Umbilical cord (tissue), 2 donors: ENCODE data around the gene FOXD1. TPM values are rescaled to one million over a fixed set of nuclear protein-coding genes. Genes with fewer than 3 reads are reported as not detected.

Source experiments
- DNase-seq: peaks from one replicate; pipeline ENCODE4 v3.0.0-alpha.2; 2015; ENCODE audit warnings: low spot score
- total RNA-seq: library from RNA; depleted of rRNA; stranded (reverse); fragments of >200 nt; gene quantifications from one replicate; pipeline ENCODE4 v1.2.3, GENCODE V29; 2014; ENCODE audit warnings: low replicate concordance; ENCODE audit not compliant: insufficient read depth

FOXD1 gene
- total RNA-seq, 1 donor from 2014 or later, result 0.96 TPM

DNA sequence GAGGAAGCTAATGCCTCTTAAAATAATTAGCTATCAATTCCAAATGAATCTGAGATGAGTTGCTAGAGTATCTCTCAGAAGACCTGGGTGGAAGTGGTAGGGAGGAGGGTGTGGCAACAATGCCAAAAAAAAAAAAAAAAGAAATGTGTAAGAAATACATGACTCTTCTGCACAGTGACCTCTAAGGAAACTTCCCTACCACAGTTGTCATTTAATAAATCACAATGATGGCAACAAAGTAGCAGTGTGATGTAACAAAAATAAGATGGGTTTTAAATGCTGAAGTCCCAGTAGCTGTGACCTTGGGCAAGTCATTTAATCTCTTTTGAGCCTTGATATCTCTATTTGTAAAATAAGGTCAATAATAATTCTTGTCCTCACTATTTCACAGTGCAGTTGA lies 7.2 kb downstream of the FOXD1 start:
- DNase-seq, result no peak

DNA sequence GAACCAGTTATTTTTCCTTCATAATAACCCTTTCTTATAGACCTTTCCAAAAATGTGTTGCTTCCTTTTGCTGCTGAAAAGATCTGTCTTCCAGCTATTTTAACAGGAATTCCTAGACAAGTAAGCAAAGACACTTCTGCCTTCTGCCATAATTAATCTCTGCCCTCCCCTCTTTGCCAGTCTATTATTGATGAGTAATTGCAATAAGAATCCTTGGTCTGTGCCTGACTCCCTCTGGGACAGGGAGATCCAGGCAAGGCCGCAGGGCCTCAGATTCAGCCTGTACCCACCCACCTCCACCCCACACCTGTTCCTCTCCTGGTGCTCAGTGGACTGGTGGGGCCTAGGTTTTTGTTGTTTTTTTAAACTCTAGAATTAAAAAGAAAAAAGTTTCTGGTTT lies 8.3 kb downstream of the FOXD1 start:
- DNase-seq, result no peak

DNA sequence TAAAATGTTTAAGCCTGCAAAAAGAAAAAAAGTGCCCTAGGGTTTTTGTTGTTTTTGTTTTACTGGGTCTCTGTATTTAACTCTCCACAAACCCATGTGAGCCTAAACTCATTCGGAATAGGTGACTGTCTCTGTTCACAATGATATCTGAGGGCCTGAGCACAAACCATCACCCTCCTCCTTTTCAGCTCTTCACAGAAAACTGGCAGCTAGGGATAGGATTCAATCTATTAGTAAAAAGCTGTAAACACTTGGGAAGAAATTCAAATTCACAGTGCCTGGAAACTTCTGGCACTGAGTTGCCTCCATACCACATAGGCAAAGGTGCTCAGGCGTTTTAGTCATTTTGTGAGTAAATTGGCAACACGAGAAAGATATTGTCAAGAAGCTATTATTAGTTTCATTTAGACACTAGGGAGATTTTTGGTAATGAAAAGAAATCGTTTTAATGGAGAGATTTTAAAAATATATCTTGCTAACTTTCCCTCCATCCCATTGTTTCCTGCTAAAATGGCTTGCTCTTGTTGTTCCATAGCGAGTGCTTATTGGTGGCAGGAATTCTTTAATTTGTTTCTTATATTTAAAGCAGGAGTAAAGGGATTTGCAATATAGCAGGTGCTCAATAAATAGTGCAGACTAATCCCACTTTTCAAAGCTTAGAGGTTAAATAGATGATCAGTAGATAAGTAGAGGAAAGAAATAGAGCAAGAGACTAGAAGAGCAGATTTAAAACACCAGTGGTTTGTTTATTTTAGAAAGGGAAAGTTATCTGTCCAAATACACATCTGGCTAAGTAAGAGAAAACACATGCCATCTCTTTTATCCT lies 9.7 kb downstream of the FOXD1 start:
- no peak for DNase-seq

DNA sequence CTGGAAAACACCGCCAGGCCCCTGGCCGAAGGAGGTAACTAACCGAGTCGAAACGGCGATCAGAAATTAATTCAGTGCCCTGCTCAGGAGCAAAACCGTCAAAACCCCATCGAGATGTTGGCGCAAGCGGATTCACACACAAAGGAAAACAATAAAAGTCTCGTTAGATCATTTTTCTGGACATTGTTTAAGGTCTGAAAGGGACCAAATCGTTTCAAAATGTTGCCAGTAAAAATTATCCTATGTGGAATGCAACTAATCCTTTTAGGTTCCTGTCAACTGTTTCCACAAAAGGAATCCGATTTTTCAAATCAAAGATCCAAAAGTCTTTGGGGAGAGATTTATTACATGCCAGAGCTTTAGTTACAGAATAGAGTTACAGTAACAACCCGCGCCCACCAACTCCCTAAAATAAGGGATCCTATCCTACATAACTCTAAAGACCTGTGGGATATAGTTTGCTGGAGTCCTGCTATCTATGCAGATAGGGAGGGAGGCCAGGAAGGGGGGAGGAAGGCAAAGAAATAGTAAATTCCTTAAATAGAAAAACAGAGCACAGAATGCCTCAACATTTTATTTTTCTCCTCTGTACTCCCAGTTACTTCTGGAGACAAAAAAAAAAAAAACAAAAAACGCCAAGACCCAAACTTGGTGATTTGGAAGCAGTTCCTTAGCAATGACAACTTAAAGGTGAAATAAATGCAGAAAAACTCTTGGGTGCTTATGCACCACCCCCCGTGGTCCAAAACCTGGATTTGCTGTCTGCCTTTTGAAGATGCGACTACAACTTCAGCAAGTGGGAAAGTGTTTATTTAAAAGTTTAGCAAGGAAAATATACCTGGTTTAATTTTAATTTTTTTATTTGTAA lies 10.6 kb downstream of the FOXD1 start:
- no peak for DNase-seq

DNA sequence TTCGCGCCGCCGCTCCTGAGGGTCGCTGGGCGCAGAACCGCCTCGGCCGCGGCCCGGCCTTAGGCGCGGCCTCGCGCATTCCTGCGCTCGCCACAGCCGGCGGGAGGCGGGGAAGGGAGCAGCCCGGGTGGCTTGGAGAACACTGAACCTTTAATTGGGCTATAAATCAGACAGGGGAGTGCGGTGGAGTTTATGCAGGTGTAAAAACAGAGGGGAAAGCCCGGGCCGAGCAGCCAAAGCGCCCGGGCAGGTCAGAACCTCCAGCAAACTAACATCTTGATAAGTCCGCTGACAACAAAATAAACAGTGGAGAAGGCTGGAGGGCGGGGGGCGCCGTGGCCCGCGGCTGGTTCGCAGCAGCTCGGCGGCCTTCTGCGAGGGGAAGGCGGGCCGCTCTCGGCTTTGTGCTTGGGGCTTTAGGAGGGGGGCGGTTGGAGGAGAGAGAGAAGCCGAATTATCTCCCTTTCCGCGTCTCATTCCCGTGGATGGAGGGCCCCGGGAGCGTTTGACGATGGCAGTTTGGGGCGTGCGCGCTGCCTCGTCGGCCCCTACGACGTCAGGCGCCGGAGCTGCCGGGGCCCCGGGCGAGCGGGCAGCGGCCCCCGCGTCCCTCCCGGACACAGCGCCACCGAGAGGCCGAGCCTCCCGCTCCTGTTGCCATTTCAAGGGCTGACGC lies 11.3 kb downstream of the FOXD1 start:
- DNase-seq, result no peak

DNA sequence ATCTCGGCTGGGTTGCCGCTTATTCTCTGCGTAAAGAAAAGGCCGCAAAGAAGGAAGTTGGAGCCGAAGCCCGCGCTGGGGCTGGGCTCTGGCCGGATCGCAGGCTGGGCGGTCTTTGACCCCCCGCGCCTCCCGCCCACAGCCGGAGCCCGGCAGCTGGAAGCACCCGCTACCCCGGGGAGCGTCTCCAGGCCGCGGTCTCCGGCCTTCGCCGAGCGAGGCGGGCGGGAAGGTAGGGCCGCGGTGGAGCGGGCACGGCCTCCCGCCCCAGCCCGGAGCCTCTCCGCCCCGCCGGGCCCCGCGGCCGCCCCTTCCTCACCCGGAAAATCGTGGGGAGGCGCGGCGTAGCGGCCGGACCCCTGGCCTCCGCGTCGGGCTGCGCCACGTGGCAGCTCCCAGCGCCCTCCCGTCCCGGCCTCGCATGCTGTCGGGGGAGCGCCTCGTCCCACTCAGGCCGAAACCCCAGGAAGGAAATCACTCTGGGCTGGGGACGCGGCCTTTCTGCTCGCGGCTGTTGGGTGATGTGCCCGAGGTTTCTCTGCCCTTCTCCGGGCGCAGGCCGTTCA lies 12.0 kb downstream of the FOXD1 start:
- no peak for DNase-seq

DNA sequence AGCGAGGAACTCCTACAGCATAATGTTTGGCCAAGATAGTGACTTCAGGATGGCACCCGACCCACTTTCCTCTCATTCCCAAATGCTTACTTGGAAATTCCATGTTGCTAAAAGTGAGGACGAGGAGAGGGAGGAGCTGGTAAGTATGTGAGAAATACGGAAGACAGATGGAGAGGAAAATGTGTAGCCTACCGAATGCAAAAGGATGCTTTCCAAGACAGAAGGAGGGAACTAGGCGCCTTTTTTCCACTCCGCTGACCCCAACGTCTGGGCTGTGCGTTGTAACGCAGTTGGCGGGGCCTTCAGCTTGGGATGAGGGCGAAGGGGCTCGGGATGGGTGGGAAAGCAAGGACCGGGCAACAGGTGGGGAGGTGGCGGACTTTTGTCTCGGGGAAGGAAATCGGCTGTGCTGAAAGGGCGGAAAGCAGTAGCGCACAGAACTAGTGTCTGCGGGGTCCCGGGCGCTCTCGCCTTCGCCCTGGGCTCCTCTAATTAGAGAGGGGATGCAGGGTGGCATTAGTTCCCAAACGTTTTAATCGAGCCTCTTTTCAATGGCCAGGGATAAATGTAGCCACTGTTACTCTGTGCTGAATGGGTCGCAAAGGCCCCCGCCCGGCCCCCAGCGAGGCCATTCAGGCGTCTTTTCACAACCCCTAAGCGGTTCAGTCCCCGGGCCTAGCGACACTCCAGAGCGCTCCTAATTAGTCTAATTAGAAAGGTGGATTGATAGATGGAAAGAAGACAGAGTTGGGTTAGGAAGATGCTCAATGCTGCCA lies 12.6 kb downstream of the FOXD1 start:
- no peak for DNase-seq

DNA sequence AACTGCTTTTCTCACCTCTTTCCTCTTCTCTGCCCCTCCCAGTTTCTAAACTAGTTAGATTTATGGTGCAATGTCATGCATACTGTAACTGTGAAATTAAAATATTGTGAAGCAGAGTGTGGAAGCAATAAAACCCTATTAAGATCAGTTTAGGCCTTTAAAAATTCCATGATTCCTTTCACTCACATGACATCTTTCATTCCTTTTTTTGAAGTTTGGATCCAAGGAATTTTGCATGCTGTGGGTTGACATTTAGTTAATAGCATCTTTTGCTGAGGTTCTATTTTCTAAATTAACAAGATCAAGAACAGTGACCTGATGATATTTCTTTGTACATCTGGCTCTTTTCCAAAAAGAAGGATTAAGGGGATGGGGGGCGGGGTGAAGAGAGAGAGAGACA lies 13.7 kb downstream of the FOXD1 start:
- DNase-seq, result no peak

DNA sequence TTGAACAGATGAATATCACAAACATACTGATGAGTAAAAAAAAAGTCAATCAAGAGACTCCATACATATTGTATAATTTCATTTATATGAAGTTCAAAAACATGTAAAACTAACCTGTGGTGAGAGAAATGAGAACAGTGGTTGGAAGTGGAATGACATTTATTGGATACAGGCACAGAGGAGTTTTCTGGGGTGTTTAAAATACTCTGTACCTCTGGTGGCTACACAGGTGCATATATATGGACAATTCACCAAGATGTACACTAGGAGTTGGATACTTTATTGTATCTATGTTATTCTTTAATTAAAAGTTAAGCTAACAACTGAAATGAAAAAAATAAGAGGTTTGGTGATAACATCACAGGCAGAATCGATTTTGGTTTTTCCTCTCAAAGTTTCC lies 14.1 kb downstream of the FOXD1 start:
- DNase-seq, result no peak

DNA sequence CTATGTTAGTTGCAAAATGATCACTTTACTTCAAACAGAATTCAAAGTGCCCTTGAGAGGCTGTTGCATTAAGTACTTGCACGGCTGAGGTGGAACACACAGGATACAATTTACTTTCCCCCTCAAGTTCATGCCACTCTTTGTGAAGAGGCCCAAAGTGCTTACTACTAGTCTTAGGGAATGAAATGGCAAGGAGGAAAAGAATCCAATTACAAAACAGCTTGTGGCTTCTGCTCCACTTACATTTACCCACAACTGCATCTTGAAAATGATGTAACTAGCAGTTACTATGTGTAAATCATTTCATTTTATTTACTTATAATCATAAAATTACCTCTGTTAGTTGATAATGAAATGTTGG lies 14.6 kb downstream of the FOXD1 start:
- no peak for DNase-seq

DNA sequence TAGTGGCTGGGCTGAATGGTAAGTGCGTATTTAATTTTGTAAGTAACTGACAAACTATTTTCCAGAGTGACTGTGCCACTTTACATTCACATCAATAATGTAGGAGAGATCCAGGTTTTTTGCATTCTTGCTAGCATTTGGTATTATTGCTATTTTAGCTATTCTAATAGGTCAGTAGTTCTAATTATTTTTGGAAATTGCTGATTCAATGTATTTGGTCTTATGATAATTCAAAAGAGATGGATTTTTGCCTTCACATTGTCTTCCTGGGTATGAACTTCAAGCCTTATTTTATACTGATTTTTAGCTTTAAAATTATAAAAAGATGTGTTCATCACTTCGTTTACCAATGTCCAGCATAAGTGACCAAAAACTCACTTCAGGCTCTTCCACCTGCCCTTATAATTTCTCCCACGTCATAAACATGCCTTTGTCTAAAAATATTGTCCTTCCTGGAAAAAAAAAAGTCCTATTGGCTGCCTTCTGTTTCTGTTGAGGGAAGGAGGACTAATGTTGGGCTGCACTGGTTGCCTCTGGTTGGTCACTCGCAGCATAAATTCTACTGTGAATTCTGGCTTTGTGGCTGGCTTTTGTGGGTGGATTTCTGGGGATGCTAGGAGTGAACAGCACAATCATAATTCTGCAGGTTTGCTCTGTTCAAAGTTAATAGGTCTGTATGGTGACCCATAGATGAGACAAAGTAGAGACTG lies 15.2 kb downstream of the FOXD1 start:
- DNase-seq, result no peak

DNA sequence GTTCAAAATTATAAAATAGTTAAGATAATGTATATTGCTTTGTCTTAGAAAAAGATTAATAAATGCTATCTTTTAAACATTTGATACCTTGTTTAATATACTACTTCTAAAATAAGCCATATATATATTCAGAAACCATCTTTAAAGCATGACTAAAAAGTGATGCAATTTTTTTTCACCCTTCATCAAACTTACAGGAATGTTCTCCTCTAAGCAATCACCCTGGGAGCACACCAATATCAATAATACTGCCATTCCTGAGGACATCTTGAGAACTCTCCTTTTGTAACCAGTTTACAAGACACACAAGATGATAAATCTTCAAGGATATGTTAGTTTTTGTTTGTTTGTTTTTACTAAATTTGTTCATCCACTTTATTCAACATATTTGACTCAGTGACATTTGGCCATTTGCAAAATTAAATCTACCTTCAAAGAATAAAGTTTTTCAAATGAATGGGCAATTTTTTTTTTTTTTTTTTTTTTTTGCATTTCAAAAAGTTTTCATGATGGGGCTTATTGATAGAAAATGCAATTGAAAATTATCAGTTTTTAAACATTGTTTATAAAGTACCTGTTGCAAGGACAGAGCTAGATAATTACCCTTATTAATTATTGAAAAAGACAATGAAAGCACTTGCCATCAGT lies 17.2 kb downstream of the FOXD1 start:
- no peak for DNase-seq

DNA sequence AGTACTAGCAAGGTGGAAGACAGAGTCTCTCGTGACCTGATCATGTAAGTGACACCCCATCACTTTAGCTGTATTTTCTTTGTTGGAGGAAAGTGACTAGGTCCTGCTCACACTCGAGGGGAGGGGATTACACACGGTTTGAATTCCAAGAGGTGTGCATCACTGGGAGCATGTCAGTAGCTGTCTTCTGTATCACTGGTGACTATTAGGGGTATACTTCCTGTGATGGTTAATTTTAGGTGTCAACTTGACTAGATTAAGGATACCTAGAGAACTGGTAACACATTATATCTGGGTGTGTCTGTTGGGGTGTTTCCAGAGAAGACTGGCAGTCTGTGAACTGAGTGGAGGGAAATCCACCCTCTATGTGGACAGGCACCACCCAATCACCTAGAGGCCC lies 22.5 kb downstream of the FOXD1 start:
- DNase-seq, result no peak

DNA sequence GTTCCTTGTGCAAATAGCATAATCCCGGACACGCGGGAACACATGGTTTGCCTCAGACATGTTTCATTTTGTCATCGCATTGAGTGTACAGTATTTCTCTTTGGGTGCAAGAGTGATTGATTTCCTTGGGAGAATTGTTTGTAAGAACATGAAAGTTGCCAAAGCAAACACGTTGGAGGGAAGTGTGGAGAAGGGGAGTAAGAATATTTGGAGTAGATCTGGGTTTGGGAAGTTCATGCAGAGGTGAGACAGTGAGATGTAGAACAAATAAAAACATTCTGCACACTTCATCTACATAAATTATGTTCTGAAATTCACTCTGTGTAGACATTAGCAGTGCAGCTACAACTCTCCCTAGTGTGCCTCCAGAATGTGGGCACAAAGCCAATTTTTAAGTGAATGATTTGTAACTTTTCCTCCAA lies 24.0 kb downstream of the FOXD1 start:
- DNase-seq, result no peak

DNA sequence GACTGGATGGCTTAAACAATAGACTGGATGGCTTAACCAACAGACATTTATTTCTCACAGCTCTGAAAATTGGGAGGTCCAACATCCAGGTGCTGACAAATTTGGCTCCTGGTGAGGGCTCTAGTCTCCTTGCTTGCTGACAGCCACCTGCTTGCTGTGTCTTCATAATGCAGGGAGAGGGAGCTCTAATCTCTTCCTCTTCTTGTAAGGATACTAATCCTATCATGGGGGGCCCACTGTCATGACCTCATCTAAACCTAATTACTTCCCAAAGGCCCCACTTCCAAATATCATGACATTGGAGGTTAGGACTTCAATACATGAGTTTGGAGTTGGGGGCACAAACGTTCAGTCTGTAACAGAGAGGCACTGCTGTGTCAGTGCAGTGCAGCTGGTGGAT lies 26.4 kb downstream of the FOXD1 start:
- DNase-seq, result no peak

DNA sequence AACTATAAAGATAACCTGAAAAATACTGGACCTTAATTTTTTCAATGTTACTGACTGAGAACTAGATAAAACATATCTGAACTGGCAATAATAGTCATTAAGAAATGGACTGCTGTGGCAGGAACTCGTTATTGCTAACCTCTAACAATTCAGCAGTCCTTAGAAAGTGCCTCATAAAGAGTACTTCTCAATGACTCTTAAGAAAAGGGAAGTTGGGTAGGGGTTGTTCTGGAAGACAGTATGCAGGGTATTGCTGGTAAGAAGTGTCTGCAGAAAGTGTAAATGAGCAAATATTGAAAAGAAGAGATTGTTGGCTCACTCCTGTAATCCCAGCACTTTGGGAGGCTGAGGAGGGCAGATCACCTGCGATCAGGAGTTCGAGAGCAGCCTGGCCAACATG lies 27.9 kb downstream of the FOXD1 start:
- DNase-seq, result no peak

DNA sequence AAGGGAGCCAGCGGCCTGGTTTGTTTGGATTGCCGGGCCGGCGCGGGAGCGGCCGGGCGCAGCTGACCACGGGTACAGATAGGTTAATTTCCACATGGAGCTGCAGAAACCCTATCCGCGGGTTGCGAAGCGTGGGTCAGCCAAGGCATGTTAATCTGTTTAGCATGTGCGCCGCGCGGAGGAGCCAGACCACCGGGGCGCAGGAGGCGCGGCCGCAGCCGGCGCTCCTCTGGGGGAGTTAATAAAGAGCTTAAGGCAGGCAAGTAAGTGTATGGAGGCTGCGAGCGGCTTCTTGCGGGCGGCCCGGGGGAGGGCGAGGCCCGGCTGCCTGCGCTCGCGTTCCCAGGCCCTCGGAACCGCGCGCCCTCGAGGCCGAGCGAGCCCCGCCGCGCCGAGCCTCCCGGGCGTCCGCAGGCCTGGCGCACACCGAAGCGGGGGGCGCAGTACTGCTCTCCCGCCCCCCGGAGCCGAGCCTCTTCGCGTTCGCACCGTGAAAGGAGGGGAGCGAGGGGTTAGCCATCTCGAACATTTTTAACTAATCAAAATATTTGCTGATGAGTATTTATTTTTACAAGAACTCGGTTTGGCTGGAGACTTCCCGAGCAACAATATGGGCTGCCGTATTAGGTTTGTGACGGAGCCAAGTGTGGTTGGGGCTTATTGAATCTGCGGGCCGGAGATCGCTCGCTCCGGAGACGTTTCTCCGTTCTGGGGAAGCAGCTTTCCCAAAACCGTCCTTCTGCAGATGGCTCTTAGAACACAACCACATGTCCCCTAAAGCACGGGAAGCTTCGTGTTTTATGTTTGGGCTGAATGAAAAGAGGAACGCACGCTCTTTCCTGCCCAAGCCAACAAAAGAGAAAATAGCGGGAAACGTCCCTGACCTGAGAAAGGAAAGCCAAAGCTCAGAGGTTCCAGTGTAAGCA lies 28.8 kb downstream of the FOXD1 start:
- DNase-seq, result no peak

DNA sequence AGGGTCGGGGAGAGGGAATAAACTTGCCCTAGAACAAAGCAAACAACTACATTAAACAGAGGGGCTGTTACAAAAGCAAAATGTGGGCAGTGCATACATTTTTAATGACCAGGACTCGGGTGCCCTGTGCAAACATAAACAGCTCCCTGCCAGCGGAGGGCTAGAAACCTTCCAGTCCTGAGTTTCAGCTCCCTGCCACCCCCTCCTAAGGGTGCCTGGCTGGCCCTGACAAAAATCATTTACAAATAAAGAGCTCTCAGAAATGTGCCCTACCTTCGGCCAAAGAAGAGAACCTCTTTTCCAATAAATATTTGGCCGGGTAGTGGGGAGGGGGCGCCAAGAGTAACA lies 29.5 kb downstream of the FOXD1 start:
- no peak for DNase-seq

DNA sequence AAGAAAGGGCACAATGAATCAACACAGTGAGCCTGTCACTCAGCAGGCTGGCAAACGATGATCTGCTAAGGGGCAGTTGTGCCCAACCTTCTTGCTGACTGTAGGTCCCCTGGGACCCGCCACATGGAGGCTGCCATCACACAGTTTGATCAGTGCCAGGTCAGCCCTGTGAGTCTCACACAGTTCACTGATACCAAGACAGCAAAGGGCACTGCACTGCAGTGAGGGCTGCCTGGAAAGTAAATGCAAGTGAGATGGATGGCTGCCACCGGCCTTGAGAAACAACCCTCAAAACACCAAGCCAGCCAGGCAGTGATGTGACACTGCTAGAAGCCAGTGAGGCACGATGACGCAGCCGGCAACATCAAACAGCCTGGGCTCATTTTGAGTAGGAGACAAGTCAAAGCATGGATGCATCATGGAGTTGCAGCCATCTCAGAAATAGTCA lies 30.3 kb downstream of the FOXD1 start:
- DNase-seq, result no peak
